ENCODE measurements around the gene B4GALNT3.
A peak's percentile ranks its signal among the peaks of the same experiment; 100 is the strongest.

B4GALNT3 gene

DNA sequence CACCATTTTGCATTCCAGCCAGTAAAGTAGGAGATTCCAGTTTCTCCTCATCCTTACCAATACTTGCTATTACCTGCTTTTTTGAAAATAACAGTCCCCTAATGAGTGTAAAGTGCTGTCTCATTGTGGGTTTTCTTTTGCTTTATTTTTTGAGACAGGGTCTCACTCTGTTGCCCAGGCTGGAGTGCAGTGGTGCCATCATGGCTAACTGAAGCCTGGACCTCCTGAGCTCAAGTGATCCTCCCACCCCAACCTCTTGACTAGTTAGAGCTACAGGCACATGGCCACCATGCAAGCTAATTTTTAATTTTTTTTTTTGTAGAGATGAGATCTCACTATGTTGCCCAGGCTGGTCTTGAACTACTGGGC lies 142.9 kb downstream of the B4GALNT3 start:
- no peak for DNase-seq
- H3K27me3 Mint-ChIP-seq = no peaks in the 10 kb centered on the region

DNA sequence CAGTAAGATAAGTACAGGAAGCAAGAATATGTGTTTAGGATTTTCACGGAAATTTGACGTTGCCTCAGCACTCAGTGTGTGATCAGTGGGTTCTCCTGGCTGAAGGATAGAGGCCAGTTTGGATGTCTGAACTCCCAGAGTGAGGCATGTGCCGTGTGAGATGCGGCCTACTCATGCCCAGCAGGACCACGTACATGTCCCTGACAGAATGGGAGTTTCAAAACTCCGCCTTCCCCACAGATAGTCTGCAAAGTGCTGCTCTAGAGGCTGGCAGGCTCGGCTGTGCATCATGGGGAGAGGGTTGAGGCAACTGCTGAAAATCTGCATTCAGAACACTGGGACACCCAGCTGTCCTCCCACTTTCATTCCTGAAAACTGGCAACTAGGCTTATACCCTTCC lies 145.2 kb downstream of the B4GALNT3 start:
- ATAC-seq (replicated peaks) (no peak), DNase-seq (no peak)
- Mint-ChIP-seq H3K4me3 (no peak overlapping the region), H3K4me1 (ENCODE audit: low read depth in 2 of 2) (peaks cover 9 to 13% of the 10 kb centered on the region in 2 donors), H3K27me3 (no peaks in the 10 kb centered on the region), H3K9me3 (no peaks in the 10 kb centered on the region), H3K36me3 (ENCODE audit: insufficient read depth) (no peaks in the 10 kb centered on the region), H3K27ac (no peak overlapping the region)

More for the DNA sequence above, 142.9 kb downstream of the B4GALNT3 start:
- Mint-ChIP-seq H3K4me3 (no peak overlapping the region), H3K27ac (no peak overlapping the region), H3K4me1 (ENCODE audit: low read depth in 2 of 2) (peaks cover 7% of the 10 kb centered on the region in 2 donors), H3K36me3 (ENCODE audit: insufficient read depth) (no peaks in the 10 kb centered on the region), H3K9me3 (no peaks in the 10 kb centered on the region)
- no peak for ATAC-seq (replicated peaks)

DNA sequence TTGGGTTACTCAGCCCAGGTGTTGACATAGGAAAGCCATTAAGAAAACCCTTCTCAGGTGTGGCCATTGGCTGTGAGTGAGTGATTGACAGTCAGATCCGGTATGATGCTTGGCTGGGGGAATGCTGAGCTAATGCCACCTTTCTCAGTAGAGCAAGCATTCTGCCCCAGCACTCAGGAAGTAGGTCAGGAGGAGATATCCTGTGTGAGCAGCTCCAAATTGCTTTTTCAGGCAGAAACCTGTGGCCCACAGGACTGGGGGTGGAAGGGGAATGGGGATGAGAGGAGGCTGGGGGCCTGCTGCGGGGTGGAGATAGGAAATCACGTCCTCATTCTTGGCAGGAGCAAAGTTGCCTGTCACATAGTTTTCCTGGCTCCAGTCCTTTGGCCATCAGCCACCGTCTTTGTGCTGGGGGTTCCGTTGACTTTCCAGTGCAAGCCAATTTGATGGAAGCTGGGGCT lies 147.8 kb downstream of the B4GALNT3 start:
- Mint-ChIP-seq H3K27ac (peak overlapping the region in 1 of 2 donors; percentile 53), H3K27me3 (no peaks in the 10 kb centered on the region), H3K4me1 (ENCODE audit: low read depth in 2 of 2) (peaks cover 18 to 23% of the 10 kb centered on the region in 2 donors), H3K4me3 (no peak overlapping the region), H3K9me3 (no peaks in the 10 kb centered on the region), H3K36me3 (ENCODE audit: insufficient read depth) (peaks cover 4% of the 10 kb centered on the region)
- no peak for ATAC-seq (replicated peaks)
- DNase-seq = no peak

DNA sequence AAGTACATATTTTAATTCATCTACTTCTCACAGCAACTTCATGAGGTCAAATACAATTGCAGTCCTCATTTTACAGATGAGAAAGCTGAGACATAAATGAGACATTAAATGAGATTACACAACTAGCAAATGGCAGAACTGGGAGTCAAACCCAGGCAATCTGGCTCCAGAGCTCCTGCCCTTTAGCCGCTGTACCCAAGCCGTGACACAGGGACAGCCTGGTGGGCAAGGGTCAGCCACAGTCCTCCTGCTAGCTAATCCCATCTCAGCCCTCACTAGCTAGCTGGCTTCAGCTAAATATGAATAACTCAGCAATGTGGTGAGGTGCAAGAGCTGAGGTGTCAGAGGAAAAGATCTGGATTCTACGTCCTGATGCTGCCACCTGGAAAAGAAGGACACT lies 148.7 kb downstream of the B4GALNT3 start:
- H3K4me3 Mint-ChIP-seq = no peak overlapping the region
- H3K4me1 Mint-ChIP-seq (ENCODE audit: low read depth in 2 of 2) = peaks cover 18 to 23% of the 10 kb centered on the region in 2 donors
- no peak for ATAC-seq (replicated peaks)
- H3K36me3 Mint-ChIP-seq (ENCODE audit: insufficient read depth) = peaks cover 4% of the 10 kb centered on the region
- no peaks in the 10 kb centered on the region for H3K27me3 Mint-ChIP-seq
- no peaks in the 10 kb centered on the region for H3K9me3 Mint-ChIP-seq
- DNase-seq = no peak
- no peak overlapping the region for H3K27ac Mint-ChIP-seq

DNA sequence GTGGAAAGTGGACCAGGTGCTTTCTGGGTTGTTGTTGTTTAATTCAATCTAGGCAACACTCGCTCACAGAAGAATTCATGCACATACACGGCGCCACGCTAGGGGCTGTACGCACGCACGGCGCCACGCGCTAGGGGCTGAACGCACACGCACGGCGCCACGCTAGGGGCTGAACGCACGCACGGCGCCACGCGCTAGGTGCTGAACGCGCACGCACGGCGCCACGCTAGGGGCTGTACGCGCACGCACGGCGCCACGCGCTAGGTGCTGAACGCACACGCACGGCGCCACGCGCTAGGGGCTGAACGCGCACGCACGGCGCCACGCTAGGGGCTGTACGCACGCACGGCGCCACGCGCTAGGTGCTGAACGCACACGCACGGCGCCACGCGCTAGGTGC lies 149.2 kb downstream of the B4GALNT3 start:
- H3K4me3 Mint-ChIP-seq = no peak overlapping the region
- peaks cover 4% of the 10 kb centered on the region for H3K36me3 Mint-ChIP-seq (ENCODE audit: insufficient read depth)
- no peaks in the 10 kb centered on the region for H3K27me3 Mint-ChIP-seq
- no peaks in the 10 kb centered on the region for H3K9me3 Mint-ChIP-seq
- no peak overlapping the region for H3K27ac Mint-ChIP-seq
- no peak for ATAC-seq (replicated peaks)
- DNase-seq = no peak
- peaks cover 18 to 23% of the 10 kb centered on the region in 2 donors for H3K4me1 Mint-ChIP-seq (ENCODE audit: low read depth in 2 of 2)

DNA sequence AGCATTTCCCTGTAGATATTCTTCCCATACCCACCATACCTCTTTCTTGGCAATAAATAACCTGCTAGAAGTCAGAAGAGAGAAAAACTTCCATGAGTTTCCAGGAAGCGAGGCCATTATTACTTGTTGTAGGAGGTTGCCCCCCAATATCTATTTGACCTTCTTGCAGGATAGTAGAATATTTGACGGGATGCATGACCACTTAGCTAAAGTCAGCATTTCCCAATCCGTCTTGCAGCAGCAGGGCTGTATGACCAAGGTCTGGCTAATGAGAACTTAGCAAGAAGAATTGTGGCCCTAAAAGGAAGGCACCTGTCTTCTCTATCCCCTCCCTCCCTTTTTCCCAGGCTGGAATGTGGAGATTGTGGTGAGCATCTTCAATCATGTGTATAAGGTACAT lies 152.0 kb downstream of the B4GALNT3 start:
- H3K27me3 Mint-ChIP-seq = no peaks in the 10 kb centered on the region
- H3K4me3 Mint-ChIP-seq = no peak overlapping the region
- H3K36me3 Mint-ChIP-seq (ENCODE audit: insufficient read depth) = peaks cover 4% of the 10 kb centered on the region
- no peak overlapping the region for H3K27ac Mint-ChIP-seq
- DNase-seq (no peak), ATAC-seq (replicated peaks) (no peak)
- H3K9me3 Mint-ChIP-seq = no peaks in the 10 kb centered on the region
- H3K4me1 Mint-ChIP-seq (ENCODE audit: low read depth in 2 of 2) = peaks cover 20 to 23% of the 10 kb centered on the region in 2 donors

DNA sequence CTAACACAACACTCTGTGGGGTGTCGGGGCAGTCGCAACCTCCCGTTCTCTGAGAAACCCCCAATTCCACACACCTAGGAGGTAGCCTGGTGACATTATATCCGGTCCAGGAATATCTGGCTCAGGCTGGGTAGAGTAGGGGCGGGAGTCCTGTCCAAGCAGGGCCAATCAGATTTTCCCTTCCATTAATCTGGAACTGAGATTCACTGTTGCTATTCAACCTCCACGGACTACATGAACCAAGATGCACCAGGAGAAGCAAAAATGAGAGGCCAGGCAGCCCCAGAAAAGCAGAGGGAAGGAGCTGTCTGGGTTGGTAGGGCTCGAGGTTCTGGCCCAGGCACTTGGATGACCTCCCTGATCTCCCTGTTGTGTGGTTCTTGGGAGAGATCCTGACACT lies 152.6 kb downstream of the B4GALNT3 start:
- Mint-ChIP-seq H3K36me3 (ENCODE audit: insufficient read depth) (peaks cover 4% of the 10 kb centered on the region), H3K27ac (peak overlapping the region in 1 of 2 donors; percentile 49), H3K4me3 (no peak overlapping the region), H3K27me3 (no peaks in the 10 kb centered on the region), H3K4me1 (ENCODE audit: low read depth in 2 of 2) (peaks cover 16 to 20% of the 10 kb centered on the region in 2 donors), H3K9me3 (no peaks in the 10 kb centered on the region)
- DNase-seq (no peak), ATAC-seq (replicated peaks) (no peak)

DNA sequence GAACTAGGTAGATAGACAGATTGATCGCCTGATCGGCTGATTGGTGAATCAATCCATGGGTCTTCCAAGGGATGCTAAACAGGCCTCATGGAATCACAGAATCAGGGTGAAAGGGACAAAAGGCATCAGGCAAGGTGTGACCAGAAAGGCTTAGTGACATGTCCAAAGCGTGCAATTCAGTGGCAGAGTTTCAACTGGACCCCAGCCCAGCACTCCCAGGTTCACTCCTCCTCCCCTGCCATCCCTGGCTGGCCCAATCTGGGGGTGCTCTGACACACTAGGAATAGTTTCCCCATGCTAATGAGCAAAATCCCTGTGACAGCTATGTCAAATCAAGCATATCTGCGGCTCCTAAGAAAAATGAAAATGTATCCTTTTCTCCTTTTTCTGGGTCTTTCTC lies 153.1 kb downstream of the B4GALNT3 start:
- H3K27me3 Mint-ChIP-seq = no peaks in the 10 kb centered on the region
- peaks cover 4% of the 10 kb centered on the region for H3K36me3 Mint-ChIP-seq (ENCODE audit: insufficient read depth)
- no peaks in the 10 kb centered on the region for H3K9me3 Mint-ChIP-seq
- H3K4me3 Mint-ChIP-seq = no peak overlapping the region
- DNase-seq = no peak
- peaks cover 12 to 14% of the 10 kb centered on the region in 2 donors for H3K4me1 Mint-ChIP-seq (ENCODE audit: low read depth in 2 of 2)
- no peak for ATAC-seq (replicated peaks)
- peak overlapping the region in 1 of 2 donors; percentile 49 for H3K27ac Mint-ChIP-seq
